ENCODE results near the gene HSD11B1. TPM values are rescaled to one million over a fixed set of nuclear protein-coding genes. Genes with fewer than 3 reads are reported as not detected.

Gene HSD11B1
- polyA plus RNA-seq, 1 donor from 2014 or later, result not detected

DNA sequence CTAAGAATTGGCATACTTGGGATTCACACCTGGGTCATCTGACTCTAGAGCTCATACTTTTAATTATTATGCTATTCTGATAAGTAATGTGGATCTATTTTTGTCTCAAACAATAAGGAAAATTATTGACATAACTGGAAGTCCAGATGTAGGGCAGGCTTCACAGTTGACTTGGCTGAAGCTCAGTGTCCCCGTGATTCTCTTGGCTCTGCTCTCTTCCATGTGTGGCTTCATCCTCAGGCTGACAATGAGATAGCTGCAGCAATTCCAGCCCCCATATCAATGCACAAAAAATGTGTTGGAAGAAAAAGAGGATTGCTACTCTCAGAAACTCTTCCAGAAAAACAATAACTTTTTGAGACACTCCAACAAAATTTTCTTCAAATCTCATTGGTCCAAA is 23.8 kb downstream of the HSD11B1 start:
- no peak overlapping the region for H3K9ac ChIP-seq (ENCODE audit: low read length)
- H4K20me1 ChIP-seq (ENCODE audit: insufficient read depth), result no peaks in the 10 kb centered on the region
- no peaks in the 10 kb centered on the region for H3K9me3 ChIP-seq (ENCODE audit: low read length)
- H3K79me2 ChIP-seq (replicated peaks; ENCODE audit: insufficient read depth, low read length), result no peaks in the 10 kb centered on the region
- H3F3A ChIP-seq (ENCODE audit: insufficient read depth, low read length, poor library complexity, severe bottlenecking), result no peaks in the 10 kb centered on the region
- TF ChIP-seq REST (IDR thresholded peaks at IDR 0.05; ENCODE audit: borderline replicate concordance) (no peak), EP300 (conservative IDR thresholded peaks at IDR 0.05; ENCODE audit: poor library complexity, severe bottlenecking) (no peak), EZH2 (IDR thresholded peaks at IDR 0.05; ENCODE audit: borderline replicate concordance, insufficient read depth, low read length, poor library complexity, severe bottlenecking) (no peak), RAD21 (conservative IDR thresholded peaks at IDR 0.05) (no peak), POLR2AphosphoS5 (IDR thresholded peaks at IDR 0.05) (no peak), SMC3 (conservative IDR thresholded peaks at IDR 0.05; ENCODE audit: poor library complexity) (no peak), MXI1 (conservative IDR thresholded peaks at IDR 0.05; ENCODE audit: poor library complexity, severe bottlenecking) (no peak), TAF1 (IDR thresholded peaks at IDR 0.05; ENCODE audit: low read depth) (no peak)
- TF ChIP-seq, protein P1, sequence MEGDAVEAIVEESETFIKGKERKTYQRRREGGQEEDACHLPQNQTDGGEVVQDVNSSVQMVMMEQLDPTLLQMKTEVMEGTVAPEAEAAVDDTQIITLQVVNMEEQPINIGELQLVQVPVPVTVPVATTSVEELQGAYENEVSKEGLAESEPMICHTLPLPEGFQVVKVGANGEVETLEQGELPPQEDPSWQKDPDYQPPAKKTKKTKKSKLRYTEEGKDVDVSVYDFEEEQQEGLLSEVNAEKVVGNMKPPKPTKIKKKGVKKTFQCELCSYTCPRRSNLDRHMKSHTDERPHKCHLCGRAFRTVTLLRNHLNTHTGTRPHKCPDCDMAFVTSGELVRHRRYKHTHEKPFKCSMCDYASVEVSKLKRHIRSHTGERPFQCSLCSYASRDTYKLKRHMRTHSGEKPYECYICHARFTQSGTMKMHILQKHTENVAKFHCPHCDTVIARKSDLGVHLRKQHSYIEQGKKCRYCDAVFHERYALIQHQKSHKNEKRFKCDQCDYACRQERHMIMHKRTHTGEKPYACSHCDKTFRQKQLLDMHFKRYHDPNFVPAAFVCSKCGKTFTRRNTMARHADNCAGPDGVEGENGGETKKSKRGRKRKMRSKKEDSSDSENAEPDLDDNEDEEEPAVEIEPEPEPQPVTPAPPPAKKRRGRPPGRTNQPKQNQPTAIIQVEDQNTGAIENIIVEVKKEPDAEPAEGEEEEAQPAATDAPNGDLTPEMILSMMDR (IDR thresholded peaks at IDR 0.05; ENCODE audit: poor library complexity, severe bottlenecking), result no peak
- H2AFZ ChIP-seq (ENCODE audit: low read depth, low read length), result no peak overlapping the region
- no peak overlapping the region for H3K4me2 ChIP-seq (ENCODE audit: low read length)
- no peaks in the 10 kb centered on the region for H3K36me3 ChIP-seq (ENCODE audit: insufficient read depth, low read length)
- H3K27me3 ChIP-seq (ENCODE audit: insufficient read depth, low read depth, low read length), result no peaks in the 10 kb centered on the region
- H3K4me3 ChIP-seq (ENCODE audit: low read length), result no peak overlapping the region
- no peaks in the 10 kb centered on the region for H3K9me2 ChIP-seq (ENCODE audit: insufficient read depth, low read length)
- no peak overlapping the region for H3K27ac ChIP-seq (ENCODE audit: low read length)

GRCh38 chr1:209729436-209729835 is 24.8 kb downstream of the HSD11B1 start:
- Histone ChIP-seq H3K4me3 (ENCODE audit: low read length) (no peak overlapping the region), H3K27ac (ENCODE audit: low read length) (no peak overlapping the region), H3K9me3 (ENCODE audit: low read length) (no peaks in the 10 kb centered on the region), H4K20me1 (ENCODE audit: insufficient read depth) (no peaks in the 10 kb centered on the region), H3K27me3 (ENCODE audit: insufficient read depth, low read depth, low read length) (no peaks in the 10 kb centered on the region), H3K4me2 (ENCODE audit: low read length) (no peak overlapping the region), H2AFZ (ENCODE audit: low read depth, low read length) (no peak overlapping the region), H3F3A (ENCODE audit: insufficient read depth, low read length, poor library complexity, severe bottlenecking) (no peaks in the 10 kb centered on the region), H3K9me2 (ENCODE audit: insufficient read depth, low read length) (no peaks in the 10 kb centered on the region), H3K36me3 (ENCODE audit: insufficient read depth, low read length) (no peaks in the 10 kb centered on the region), H3K9ac (ENCODE audit: low read length) (no peak overlapping the region), H3K79me2 (replicated peaks; ENCODE audit: insufficient read depth, low read length) (no peaks in the 10 kb centered on the region)
- TF ChIP-seq RAD21 (conservative IDR thresholded peaks at IDR 0.05), result no peak
- TF ChIP-seq EP300 (conservative IDR thresholded peaks at IDR 0.05; ENCODE audit: poor library complexity, severe bottlenecking), result no peak

DNA sequence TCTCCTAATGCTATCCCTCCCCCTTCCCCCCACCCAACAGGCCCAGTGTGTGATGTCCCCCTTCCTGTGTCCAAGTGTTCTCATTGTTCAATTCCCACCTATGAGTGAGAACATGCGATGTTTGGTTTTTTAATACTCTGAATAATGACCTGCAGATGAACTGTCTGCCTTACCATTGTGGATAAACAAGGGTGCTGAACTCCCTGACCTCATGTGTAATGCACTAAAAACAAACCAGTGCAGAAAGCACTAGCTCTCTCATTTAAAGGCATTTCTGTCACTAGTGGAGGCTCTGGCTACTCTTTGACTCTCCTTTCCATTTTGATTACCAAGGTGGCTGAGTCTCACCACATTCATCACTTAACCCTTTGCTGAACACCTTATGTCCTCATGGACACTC is 28.1 kb downstream of the HSD11B1 start:
- H3K79me2 ChIP-seq (replicated peaks; ENCODE audit: insufficient read depth, low read length), result no peaks in the 10 kb centered on the region
- H3K27me3 ChIP-seq (ENCODE audit: insufficient read depth, low read depth, low read length), result no peaks in the 10 kb centered on the region
- H3K9me2 ChIP-seq (ENCODE audit: insufficient read depth, low read length), result no peaks in the 10 kb centered on the region
- no peak overlapping the region for H3K4me2 ChIP-seq (ENCODE audit: low read length)
- H3K9ac ChIP-seq (ENCODE audit: low read length), result no peak overlapping the region
- H3F3A ChIP-seq (ENCODE audit: insufficient read depth, low read length, poor library complexity, severe bottlenecking), result no peaks in the 10 kb centered on the region
- H3K9me3 ChIP-seq (ENCODE audit: low read length), result no peaks in the 10 kb centered on the region
- no peak overlapping the region for H2AFZ ChIP-seq (ENCODE audit: low read depth, low read length)
- TF ChIP-seq POLR2AphosphoS5 (IDR thresholded peaks at IDR 0.05) (no peak), REST (IDR thresholded peaks at IDR 0.05; ENCODE audit: borderline replicate concordance) (no peak), EP300 (conservative IDR thresholded peaks at IDR 0.05; ENCODE audit: poor library complexity, severe bottlenecking) (no peak), RAD21 (conservative IDR thresholded peaks at IDR 0.05) (no peak), TAF1 (IDR thresholded peaks at IDR 0.05; ENCODE audit: low read depth) (no peak), SMC3 (conservative IDR thresholded peaks at IDR 0.05; ENCODE audit: poor library complexity) (no peak), EZH2 (IDR thresholded peaks at IDR 0.05; ENCODE audit: borderline replicate concordance, insufficient read depth, low read length, poor library complexity, severe bottlenecking) (no peak)
- H3K4me3 ChIP-seq (ENCODE audit: low read length), result no peak overlapping the region
- no peaks in the 10 kb centered on the region for H3K36me3 ChIP-seq (ENCODE audit: insufficient read depth, low read length)
- H3K27ac ChIP-seq (ENCODE audit: low read length), result no peak overlapping the region
- no peaks in the 10 kb centered on the region for H4K20me1 ChIP-seq (ENCODE audit: insufficient read depth)
